Testis (tissue), 2 donors: ENCODE data around the gene POP5.

ENCODE experiments used
- CTCF ChIP-seq, 3 experiments: fragments of 450-650 bp in 2 of 3; fragments of 200-600 bp in 1 of 3; sonication (generic) in 1 of 3; IDR thresholded peaks; one replicate each; pipeline ENCODE4 v1.5.1; 2016 to 2019; ENCODE audit warnings: antibody characterized with exemption in 3 of 3, mild to moderate bottlenecking in 2 of 3, moderate library complexity in 1 of 3
- POLR2A ChIP-seq: fragments of 450-650 bp; IDR thresholded peaks from one replicate; pipeline ENCODE4 v1.6.1; 2017; ENCODE audit warnings: antibody characterized with exemption, mild to moderate bottlenecking, moderate library complexity

GRCh38 chr12:120574106-120574505, 7.1 kb downstream of the POP5 start:
- TF ChIP-seq CTCF (IDR thresholded peaks at IDR 0.05) (no peak), POLR2A (no peak)
